B cell (primary cell): ENCODE measurements around the gene ZSWIM4. TPM values are rescaled to one million over a fixed set of nuclear protein-coding genes. Genes with fewer than 3 reads are reported as not detected.

Source experiments
- ATAC-seq: fragments of 200-7000 bp; cut with Tn5 transposase; one replicate; pipeline ENCODE4 v1.10.0; 2021; ENCODE audit warnings: low read depth, mild to moderate bottlenecking, moderate number of reproducible peaks, moderate library complexity
- CTCF ChIA-PET: fragments of 350-600 bp; sonication (Branson Sonifier 250); formaldehyde crosslinking; loops from one replicate; lab custom pipeline; 2021; ENCODE audit warnings: antibody characterized with exemption, inconsistent platforms; lab: Charles Lee
- POLR2A ChIA-PET: fragments of 350-600 bp; sonication (Branson Sonifier 250); formaldehyde crosslinking; loops from one replicate; lab custom pipeline; 2021; ENCODE audit warnings: antibody characterized with exemption; lab: Charles Lee
- DNase-seq: peaks from one replicate; pipeline ENCODE4 v3.0.0; 2013
- H2AFZ ChIP-seq: 2 replicates; pipeline ENCODE4 v1.6.1; 2012; ENCODE audit warnings: mild to moderate bottlenecking, low read depth, low read length; ENCODE audit not compliant: insufficient read depth, poor library complexity, severe bottlenecking
- H3K27ac ChIP-seq, 2 donors: 1 replicate in 1 of 2; 2 replicates in 1 of 2; pipeline ENCODE4 v1.5.1; 2012 to 2013; ENCODE audit warnings: low read length in 2 of 2, mild to moderate bottlenecking in 2 of 2, moderate library complexity in 1 of 2
- H3K27me3 ChIP-seq, 4 experiments: fragments of 200-600 bp in 1 of 4; sonication (generic) in 1 of 4; replicated peaks in 1 of 4; 1 replicate in 2 of 4; 2 replicates in 2 of 4; pipeline versions ENCODE4 v1.6.1 to v1.7.0; 2013 to 2016; ENCODE audit warnings: low read length in 3 of 4, mild to moderate bottlenecking in 2 of 4, mixed read lengths in 1 of 4, moderate library complexity in 1 of 4; ENCODE audit not compliant: insufficient read depth in 4 of 4, control insufficient read depth in 3 of 4; ENCODE audit errors: control extremely low read depth in 1 of 4
- H3K36me3 ChIP-seq, 2 experiments: replicated peaks in 1 of 2; 1 replicate in 1 of 2; 2 replicates in 1 of 2; pipeline versions ENCODE4 v1.6.1 to v1.7.1; 2013; ENCODE audit warnings: low read length in 1 of 2; ENCODE audit not compliant: insufficient read depth in 2 of 2, control insufficient read depth in 1 of 2; ENCODE audit errors: control extremely low read depth in 1 of 2, extremely low read depth in 1 of 2
- H3K4me1 ChIP-seq, 2 donors: fragments of 200-600 bp in 1 of 2; sonication (generic) in 1 of 2; 1 replicate in 1 of 2; 2 replicates in 1 of 2; pipeline versions ENCODE4 v1.5.1 to v1.6.1; 2013 to 2017; ENCODE audit warnings: low read length in 2 of 2; ENCODE audit not compliant: control insufficient read depth in 2 of 2, insufficient read depth in 2 of 2
- H3K4me2 ChIP-seq: replicated peaks from 2 replicates; pipeline ENCODE3; 2012; ENCODE audit warnings: mild to moderate bottlenecking, low read depth, low read length; ENCODE audit not compliant: poor library complexity, severe bottlenecking
- H3K4me3 ChIP-seq, 5 experiments: fragments of 200-600 bp in 1 of 5; sonication (generic) in 1 of 5; 1 replicate in 3 of 5; 2 replicates in 2 of 5; pipeline versions ENCODE4 v1.5.1 to v1.7.0; 2011 to 2016; ENCODE audit warnings: low read length in 4 of 5, mild to moderate bottlenecking in 4 of 5, low read depth in 2 of 5, control low read depth in 1 of 5, moderate library complexity in 1 of 5; ENCODE audit not compliant: insufficient read depth in 1 of 5; ENCODE audit errors: control extremely low read depth in 1 of 5, extremely low read depth in 1 of 5
- H3K79me2 ChIP-seq: fragments of 200-600 bp; sonication (generic); one replicate; pipeline ENCODE4 v1.6.0; 2016; ENCODE audit warnings: low read length; ENCODE audit not compliant: control insufficient read depth, insufficient read depth
- H3K9ac ChIP-seq: fragments of 200-600 bp; sonication (generic); 2 replicates; pipeline ENCODE4 v1.6.1; 2017; ENCODE audit warnings: mild to moderate bottlenecking, low read length, moderate library complexity
- H3K9me3 ChIP-seq, 3 donors: one replicate each; pipeline versions ENCODE4 v1.6.1 to v1.7.1; 2013; ENCODE audit warnings: low read length in 2 of 3; ENCODE audit not compliant: control insufficient read depth in 2 of 3, insufficient read depth in 1 of 3; ENCODE audit errors: control extremely low read depth in 1 of 3
- H4K20me1 ChIP-seq: 2 replicates; pipeline ENCODE4 v1.6.0; 2012; ENCODE audit warnings: mild to moderate bottlenecking, low read length; ENCODE audit not compliant: insufficient read depth, control insufficient read depth, poor library complexity, severe bottlenecking
- H3K27ac Mint-ChIP-seq: one replicate; pipeline ENCODE4 v1.8.0; 2021; ENCODE audit warnings: mixed read lengths
- H3K27me3 Mint-ChIP-seq: one replicate; pipeline ENCODE4 v1.8.0; 2021; ENCODE audit warnings: mixed read lengths
- H3K4me1 Mint-ChIP-seq: one replicate; pipeline ENCODE4 v1.8.0; 2021; ENCODE audit warnings: mixed read lengths
- H3K4me3 Mint-ChIP-seq: one replicate; pipeline ENCODE4 v1.8.0; 2021; ENCODE audit warnings: mixed read lengths
- H3K9me3 Mint-ChIP-seq: one replicate; pipeline ENCODE4 v1.8.0; 2022; ENCODE audit warnings: mixed read lengths; ENCODE audit not compliant: insufficient read depth
- EZH2 ChIP-seq: IDR thresholded peaks from 2 replicates; pipeline ENCODE4 v1.6.1; 2012; ENCODE audit warnings: borderline replicate concordance, low read depth, mild to moderate bottlenecking, moderate library complexity, low read length; ENCODE audit not compliant: insufficient read depth, poor library complexity, severe bottlenecking
- WGBS: methylation state at CpG from one replicate; pipeline ENCODE4 v1.1.5; 2013; ENCODE audit warnings: missing lambda C conversion rate; ENCODE audit not compliant: insufficient coverage; 5-methylcytosine and 5-hydroxymethylcytosine counted together
- intact Hi-C: fragments of 100-400 bp; cut with micrococcal nuclease; formaldehyde crosslinking; loops from one replicate; pipeline ENCODE4 v1.10.0; 2022
- polyA plus RNA-seq: library from polyadenylated mRNA; depleted of rRNA; stranded (reverse); fragments of >200 nt; gene quantifications from 2 replicates; pipeline ENCODE4 v1.2.3, GENCODE V29; 2012
- total RNA-seq, 2 donors: library from RNA; stranded (reverse); fragments of 120-200 nt in 1 of 2; gene quantifications; 1 replicate in 1 of 2; 2 replicates in 1 of 2; pipeline versions ENCODE4 v1.2.3 to v1.2.4, GENCODE V29; 2013 to 2022
- TF ChIP-seq, protein P1 (sequence below): fragments of 200-600 bp; IDR thresholded peaks from one replicate; pipeline ENCODE4 v1.8.0; 2022; ENCODE audit warnings: antibody characterized with exemption, mild to moderate bottlenecking

Gene ZSWIM4
- total and polyA plus RNA-seq, 2 donors (not counting 1 experiment from before 2014, with no cell fraction given): 2.6 to 10.6 TPM

DNA sequence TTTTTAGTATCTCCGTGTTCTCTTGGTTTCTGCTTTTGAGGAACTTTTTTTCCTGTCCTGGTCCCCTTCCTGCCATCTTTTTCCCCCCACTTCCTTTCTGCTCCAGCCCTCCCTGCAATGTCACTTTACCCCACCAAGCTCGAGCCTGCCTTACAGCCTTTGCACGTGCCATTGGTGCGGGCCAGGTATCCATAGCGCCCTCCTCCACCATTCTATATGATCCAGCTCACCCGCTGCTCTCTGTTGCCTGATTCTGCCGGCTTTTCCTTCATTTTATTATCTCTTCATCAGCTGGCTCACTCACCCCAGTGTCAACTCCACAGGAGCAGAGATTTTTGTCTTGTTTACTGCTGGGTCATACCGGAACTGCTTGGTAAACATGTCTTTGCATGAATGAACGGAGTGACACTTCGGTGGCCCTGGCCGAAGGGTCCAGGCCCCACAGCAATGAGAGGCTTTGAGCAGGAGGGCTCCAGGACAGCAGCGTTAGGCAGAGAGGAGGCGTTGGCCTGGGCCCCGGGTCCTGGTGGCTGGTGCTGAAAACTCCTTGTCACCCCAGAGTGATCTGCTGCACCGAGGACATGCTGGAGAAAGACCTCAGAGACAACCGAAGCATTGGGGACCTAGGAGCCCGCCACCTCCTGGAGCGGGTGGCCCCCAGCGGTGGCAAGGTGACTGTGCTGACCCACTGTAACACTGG is 29.7 kb upstream of the ZSWIM4 start:
- ChIA-PET CTCF (interaction anchor here (0.6 to 2.0 kb wide), 3 partner anchors 18 to 661 kb away, joined by 3 to 4 read pairs (median 4); no protein-coding TSS in a partner anchor), POLR2A (interaction anchor here (0.6 to 1.6 kb wide), 2 partner anchors 8 to 586 kb away, joined by 7 to 14 read pairs; partner anchors contain the start of gene C19orf53)
- H3K9ac ChIP-seq: peak overlapping the region; percentile 83
- H3K36me3 ChIP-seq: peaks cover 0 to 16% of the 10 kb centered on the region in 2 experiments
- ATAC-seq (no peak), DNase-seq (no peak)
- H3K27me3 ChIP-seq: peaks cover 0 to 6% (median 0%) of the 10 kb centered on the region in 4 experiments
- TF ChIP-seq, protein P1, sequence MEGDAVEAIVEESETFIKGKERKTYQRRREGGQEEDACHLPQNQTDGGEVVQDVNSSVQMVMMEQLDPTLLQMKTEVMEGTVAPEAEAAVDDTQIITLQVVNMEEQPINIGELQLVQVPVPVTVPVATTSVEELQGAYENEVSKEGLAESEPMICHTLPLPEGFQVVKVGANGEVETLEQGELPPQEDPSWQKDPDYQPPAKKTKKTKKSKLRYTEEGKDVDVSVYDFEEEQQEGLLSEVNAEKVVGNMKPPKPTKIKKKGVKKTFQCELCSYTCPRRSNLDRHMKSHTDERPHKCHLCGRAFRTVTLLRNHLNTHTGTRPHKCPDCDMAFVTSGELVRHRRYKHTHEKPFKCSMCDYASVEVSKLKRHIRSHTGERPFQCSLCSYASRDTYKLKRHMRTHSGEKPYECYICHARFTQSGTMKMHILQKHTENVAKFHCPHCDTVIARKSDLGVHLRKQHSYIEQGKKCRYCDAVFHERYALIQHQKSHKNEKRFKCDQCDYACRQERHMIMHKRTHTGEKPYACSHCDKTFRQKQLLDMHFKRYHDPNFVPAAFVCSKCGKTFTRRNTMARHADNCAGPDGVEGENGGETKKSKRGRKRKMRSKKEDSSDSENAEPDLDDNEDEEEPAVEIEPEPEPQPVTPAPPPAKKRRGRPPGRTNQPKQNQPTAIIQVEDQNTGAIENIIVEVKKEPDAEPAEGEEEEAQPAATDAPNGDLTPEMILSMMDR: no peak
- TF ChIP-seq EZH2: no peak
- peak overlapping the region; percentile 76 for H3K27ac Mint-ChIP-seq
- H3K79me2 ChIP-seq: peaks cover 9% of the 10 kb centered on the region
- peak overlapping the region; percentile 44 to 79 (median 60) for H3K4me3 ChIP-seq
- H3K27ac ChIP-seq: no peak overlapping the region
- peaks cover 0 to 7% (median 0%) of the 10 kb centered on the region in 3 donors for H3K9me3 ChIP-seq
- 78% methylated on average over 19 of the region's 19 CpGs for WGBS
- H3K4me3 Mint-ChIP-seq: peak overlapping the region; percentile 87
- no peaks in the 10 kb centered on the region for H3K9me3 Mint-ChIP-seq
- peak overlapping the region; percentile 74 for H2AFZ ChIP-seq
- H3K4me1 ChIP-seq: peaks cover 11 to 19% of the 10 kb centered on the region in 2 donors
- no peaks in the 10 kb centered on the region for H3K27me3 Mint-ChIP-seq
- intact Hi-C loops: no loop called here
- H3K4me2 ChIP-seq: peak overlapping the region; percentile 88
- H3K4me1 Mint-ChIP-seq: peaks cover 18% of the 10 kb centered on the region
- no peaks in the 10 kb centered on the region for H4K20me1 ChIP-seq

DNA sequence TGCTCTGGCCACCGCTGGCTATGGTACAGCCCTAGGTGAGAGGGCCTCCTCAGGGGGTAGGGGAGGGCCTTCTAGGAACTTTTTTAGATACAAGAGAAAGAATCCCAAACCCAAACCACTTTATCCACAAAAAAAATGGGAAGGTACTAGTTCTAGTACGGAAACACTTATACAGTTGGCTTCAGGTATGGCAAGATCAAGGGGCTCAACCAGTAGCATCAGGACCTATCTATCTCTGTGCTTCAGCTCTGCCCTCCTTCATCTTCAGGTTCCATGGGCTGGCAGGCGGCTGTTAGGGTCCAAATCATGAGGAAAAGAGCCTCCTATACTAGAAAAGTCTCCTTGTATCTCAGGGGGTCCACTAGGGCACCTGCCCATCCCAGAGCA is 29.2 kb upstream of the ZSWIM4 start:
- Mint-ChIP-seq H3K27me3 (no peaks in the 10 kb centered on the region), H3K4me1 (peaks cover 18% of the 10 kb centered on the region), H3K9me3 (no peaks in the 10 kb centered on the region), H3K4me3 (peak overlapping the region; percentile 87), H3K27ac (no peak overlapping the region)
- H3K79me2 ChIP-seq: peaks cover 9% of the 10 kb centered on the region
- intact Hi-C loops: no loop called here
- peaks cover 0 to 15% of the 10 kb centered on the region in 2 experiments for H3K36me3 ChIP-seq
- ChIA-PET CTCF (no interaction called here), POLR2A (no interaction called here)
- TF ChIP-seq, protein P1: no peak
- no peak for TF ChIP-seq EZH2
- peaks cover 0 to 7% (median 0%) of the 10 kb centered on the region in 3 donors for H3K9me3 ChIP-seq
- ATAC-seq (no peak), DNase-seq (no peak)
- no peak overlapping the region for H3K27ac ChIP-seq
- no peaks in the 10 kb centered on the region for H4K20me1 ChIP-seq
- peaks cover 0 to 6% (median 0%) of the 10 kb centered on the region in 4 experiments for H3K27me3 ChIP-seq
- 100% methylated on average over 2 of the region's 3 CpGs for WGBS
- H3K4me1 ChIP-seq: peaks cover 11 to 19% of the 10 kb centered on the region in 2 donors
- H3K4me2 ChIP-seq: peak overlapping the region; percentile 88
- no peak overlapping the region for H2AFZ ChIP-seq
- no peak overlapping the region for H3K9ac ChIP-seq
- H3K4me3 ChIP-seq: no peak overlapping the region
